ENCODE results near the gene DUS1L. TPM values are rescaled to one million over a fixed set of nuclear protein-coding genes. Genes with fewer than 3 reads are reported as not detected.

DUS1L gene
- total RNA-seq, 5 donors from 2014 or later (not counting 1 experiment from before 2014, with no cell fraction given): 137 to 186 (median 177) TPM

GRCh38 chr17:82055965-82056728 is 9.5 kb downstream of the DUS1L start:
- Mint-ChIP-seq H3K4me3 (no peak overlapping the region), H3K9me3 (no peaks in the 10 kb centered on the region), H3K4me1 (peaks cover 0 to 15% (median 8%) of the 10 kb centered on the region in 3 donors), H3K27me3 (no peaks in the 10 kb centered on the region), H3K36me3 (peaks cover 7% of the 10 kb centered on the region), H3K27ac (no peak overlapping the region)
- Histone ChIP-seq H3K4me1 (ENCODE audit: control insufficient read depth in 1 of 2, extremely low read depth in 1 of 2, insufficient read depth in 2 of 2, low read length in 2 of 2) (peaks cover 9 to 26% of the 10 kb centered on the region in 2 experiments), H3K9me3 (no peaks in the 10 kb centered on the region), H3K27me3 (replicated peaks in 1 of 2; ENCODE audit: control insufficient read depth in 2 of 2, extremely low read depth in 1 of 2, insufficient read depth in 2 of 2, low read length in 1 of 2) (no peaks in the 10 kb centered on the region), H3K36me3 (ENCODE audit: control insufficient read depth in 2 of 2, extremely low read depth in 1 of 2, insufficient read depth in 1 of 2, low read length in 1 of 2) (peaks cover 14 to 65% of the 10 kb centered on the region in 2 donors), H3K27ac (ENCODE audit: low read length) (no peak overlapping the region), H3K4me3 (ENCODE audit: control insufficient read depth in 1 of 2, extremely low read depth in 1 of 2, low read length in 1 of 2) (no peak overlapping the region)
- DNase-seq (no peak), ATAC-seq (replicated peaks in 1 of 4) (no peak)
- ChIA-PET POLR2A (interaction anchor here in 1 of 2 donors (0.6 kb wide), 1 partner anchor 70 kb away, joined by 3 read pairs; no protein-coding TSS in a partner anchor), CTCF (interaction anchor here in 1 of 2 donors (0.6 kb wide), 1 partner anchor 244 kb away, joined by 3 read pairs; no protein-coding TSS in a partner anchor)
- WGBS (ENCODE audit: insufficient coverage): 97% methylated on average over 23 of the region's 28 CpGs

DNA sequence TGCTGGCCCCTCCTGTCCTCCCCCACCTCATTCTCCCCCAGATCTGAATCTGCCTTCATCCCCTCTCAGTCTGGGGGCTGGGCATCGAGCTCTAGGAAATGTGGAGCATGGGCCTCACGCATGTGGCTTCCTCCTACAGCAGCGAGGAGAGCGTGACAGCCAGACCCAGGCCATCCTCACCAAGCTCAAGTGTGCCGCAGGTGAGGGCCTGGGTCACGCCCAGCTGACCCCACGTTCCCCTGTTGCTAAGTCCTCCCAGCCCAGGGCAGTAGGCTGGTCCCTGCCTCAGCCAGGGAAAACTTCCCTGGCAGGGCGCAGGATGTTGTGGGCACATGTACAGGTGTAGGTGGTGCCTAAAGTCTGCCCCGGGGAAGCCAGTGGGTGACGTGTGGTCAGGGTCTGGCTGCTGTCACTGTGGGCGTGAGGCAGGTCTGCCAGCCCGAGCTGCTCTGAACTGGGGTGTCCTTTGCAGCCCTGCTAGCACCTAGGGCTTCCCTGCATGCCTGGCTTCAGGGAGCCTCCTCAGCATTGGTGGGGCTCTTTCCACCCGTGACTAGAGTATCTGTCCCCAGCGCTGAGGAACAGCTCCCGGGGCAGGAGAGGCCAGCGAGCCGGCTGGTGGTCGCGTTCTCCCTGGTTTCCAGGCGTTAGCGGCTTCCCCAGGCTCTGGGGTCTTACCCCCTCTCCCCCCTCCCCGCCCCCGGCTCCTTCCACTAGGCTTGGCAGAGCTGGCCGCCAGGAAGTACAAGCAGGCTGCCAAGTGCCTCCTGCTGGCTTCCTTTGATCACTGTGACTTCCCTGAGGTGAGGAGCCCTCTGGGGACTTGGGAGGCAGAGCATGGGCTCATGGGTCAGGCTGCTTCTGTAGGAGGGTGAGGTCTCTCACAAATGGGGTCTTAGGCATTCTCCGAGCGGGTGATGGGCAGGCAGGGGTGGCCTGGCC is 10.3 kb downstream of the DUS1L start:
- Mint-ChIP-seq H3K4me3 (peak overlapping the region; percentile 9 to 61 (median 15)), H3K9me3 (no peaks in the 10 kb centered on the region), H3K27me3 (no peaks in the 10 kb centered on the region), H3K36me3 (peaks cover 7% of the 10 kb centered on the region), H3K27ac (no peak overlapping the region), H3K4me1 (peaks cover 5 to 22% (median 15%) of the 10 kb centered on the region in 3 donors)
- DNase-seq (no peak), ATAC-seq (replicated peaks in 1 of 4) (no peak)
- no peaks in the 10 kb centered on the region for H3K27me3 ChIP-seq (replicated peaks in 1 of 2; ENCODE audit: control insufficient read depth in 2 of 2, extremely low read depth in 1 of 2, insufficient read depth in 2 of 2, low read length in 1 of 2)
- H3K27ac ChIP-seq (ENCODE audit: low read length): no peak overlapping the region
- 85% methylated on average over 18 of the region's 26 CpGs for WGBS (ENCODE audit: insufficient coverage)
- POLR2A ChIA-PET: interaction anchor here in 1 of 2 donors (0.6 kb wide), 1 partner anchor 71 kb away, joined by 3 read pairs; no protein-coding TSS in a partner anchor
- CTCF ChIA-PET: interaction anchor here in 1 of 2 donors (0.6 kb wide), 1 partner anchor 245 kb away, joined by 3 read pairs; no protein-coding TSS in a partner anchor
- peaks cover 14 to 57% of the 10 kb centered on the region in 2 donors for H3K36me3 ChIP-seq (ENCODE audit: control insufficient read depth in 2 of 2, extremely low read depth in 1 of 2, insufficient read depth in 1 of 2, low read length in 1 of 2)
- H3K4me1 ChIP-seq (ENCODE audit: control insufficient read depth in 1 of 2, extremely low read depth in 1 of 2, insufficient read depth in 2 of 2, low read length in 2 of 2): peaks cover 9 to 35% of the 10 kb centered on the region in 2 experiments
- H3K9me3 ChIP-seq: no peaks in the 10 kb centered on the region
- no peak overlapping the region for H3K4me3 ChIP-seq (ENCODE audit: control insufficient read depth in 1 of 2, extremely low read depth in 1 of 2, low read length in 1 of 2)

GRCh38 chr17:82054351-82055022 is 11.1 kb downstream of the DUS1L start:
- ChIA-PET CTCF (no interaction called here), POLR2A (no interaction called here)
- DNase-seq: no peak
- no peaks in the 10 kb centered on the region for H3K27me3 ChIP-seq (replicated peaks in 1 of 2; ENCODE audit: control insufficient read depth in 2 of 2, extremely low read depth in 1 of 2, insufficient read depth in 2 of 2, low read length in 1 of 2)
- H3K9me3 ChIP-seq: no peaks in the 10 kb centered on the region
- no peak overlapping the region for H3K27ac ChIP-seq (ENCODE audit: low read length)
- ATAC-seq (replicated peaks in 1 of 4): no peak
- H3K36me3 ChIP-seq (ENCODE audit: control insufficient read depth in 2 of 2, extremely low read depth in 1 of 2, insufficient read depth in 1 of 2, low read length in 1 of 2): peaks cover 12 to 49% of the 10 kb centered on the region in 2 donors
- Mint-ChIP-seq H3K9me3 (no peaks in the 10 kb centered on the region), H3K4me1 (peaks cover 5 to 24% (median 18%) of the 10 kb centered on the region in 3 donors), H3K27me3 (no peaks in the 10 kb centered on the region), H3K36me3 (peaks cover 3% of the 10 kb centered on the region), H3K4me3 (peak overlapping the region; percentile 9 to 66 (median 61)), H3K27ac (no peak overlapping the region)
- 95% methylated on average over 38 of the region's 38 CpGs for WGBS (ENCODE audit: insufficient coverage)
- H3K4me1 ChIP-seq (ENCODE audit: control insufficient read depth in 1 of 2, extremely low read depth in 1 of 2, insufficient read depth in 2 of 2, low read length in 2 of 2): peaks cover 9 to 42% of the 10 kb centered on the region in 2 experiments
- H3K4me3 ChIP-seq (ENCODE audit: control insufficient read depth in 1 of 2, extremely low read depth in 1 of 2, low read length in 1 of 2): no peak overlapping the region

- Mint-ChIP-seq H3K4me3 (peak overlapping the region; percentile 66 to 82 (median 79)), H3K9me3 (no peaks in the 10 kb centered on the region), H3K27ac (peak overlapping the region in 1 of 2 donors; percentile 48), H3K4me1 (peaks cover 5 to 26% (median 18%) of the 10 kb centered on the region in 3 donors), H3K36me3 (peaks cover 3% of the 10 kb centered on the region), H3K27me3 (no peaks in the 10 kb centered on the region)
- H3K27ac ChIP-seq (ENCODE audit: low read length): no peak overlapping the region
- H3K4me1 ChIP-seq (ENCODE audit: control insufficient read depth in 1 of 2, extremely low read depth in 1 of 2, insufficient read depth in 2 of 2, low read length in 2 of 2): peaks cover 9 to 45% of the 10 kb centered on the region in 2 experiments
- peaks cover 4 to 45% of the 10 kb centered on the region in 2 donors for H3K36me3 ChIP-seq (ENCODE audit: control insufficient read depth in 2 of 2, extremely low read depth in 1 of 2, insufficient read depth in 1 of 2, low read length in 1 of 2)
- DNase-seq (no peak), ATAC-seq (replicated peaks in 1 of 4) (no peak)
- ChIA-PET CTCF (no interaction called here), POLR2A (no interaction called here)
- H3K9me3 ChIP-seq: no peaks in the 10 kb centered on the region
- no peak overlapping the region for H3K4me3 ChIP-seq (ENCODE audit: control insufficient read depth in 1 of 2, extremely low read depth in 1 of 2, low read length in 1 of 2)
- WGBS (ENCODE audit: insufficient coverage): 93% methylated on average over 27 of the region's 28 CpGs
- H3K27me3 ChIP-seq (replicated peaks in 1 of 2; ENCODE audit: control insufficient read depth in 2 of 2, extremely low read depth in 1 of 2, insufficient read depth in 2 of 2, low read length in 1 of 2): no peaks in the 10 kb centered on the region
Observed at GRCh38 chr17:82053556-82054263, 11.9 kb downstream of the DUS1L start.

GRCh38 chr17:82053130-82053529 is 12.5 kb downstream of the DUS1L start:
- Mint-ChIP-seq H3K4me1 (peaks cover 5 to 26% (median 18%) of the 10 kb centered on the region in 3 donors), H3K4me3 (peak overlapping the region; percentile 66 to 82 (median 79)), H3K36me3 (peaks cover 3% of the 10 kb centered on the region), H3K9me3 (no peaks in the 10 kb centered on the region), H3K27ac (peak overlapping the region in 1 of 2 donors; percentile 48), H3K27me3 (no peaks in the 10 kb centered on the region)
- Histone ChIP-seq H3K9me3 (no peaks in the 10 kb centered on the region), H3K4me3 (ENCODE audit: control insufficient read depth in 1 of 2, extremely low read depth in 1 of 2, low read length in 1 of 2) (no peak overlapping the region), H3K4me1 (ENCODE audit: control insufficient read depth in 1 of 2, extremely low read depth in 1 of 2, insufficient read depth in 2 of 2, low read length in 2 of 2) (peaks cover 9 to 45% of the 10 kb centered on the region in 2 experiments), H3K36me3 (ENCODE audit: control insufficient read depth in 2 of 2, extremely low read depth in 1 of 2, insufficient read depth in 1 of 2, low read length in 1 of 2) (peaks cover 2 to 47% of the 10 kb centered on the region in 2 donors), H3K27ac (ENCODE audit: low read length) (no peak overlapping the region), H3K27me3 (replicated peaks in 1 of 2; ENCODE audit: control insufficient read depth in 2 of 2, extremely low read depth in 1 of 2, insufficient read depth in 2 of 2, low read length in 1 of 2) (no peaks in the 10 kb centered on the region)
- DNase-seq (no peak), ATAC-seq (replicated peaks in 1 of 4) (no peak)
- ChIA-PET POLR2A (no interaction called here), CTCF (no interaction called here)
- 94% methylated on average over 19 of the region's 19 CpGs for WGBS (ENCODE audit: insufficient coverage)
